ENCODE results near the gene HDAC9.

The HDAC9 gene

GRCh38 chr7:18663321-18663720 is 167.8 kb downstream of the HDAC9 start:
- Histone ChIP-seq H3K4me3 (IDR thresholded peaks at IDR 0.05; ENCODE audit: insufficient read depth, low read depth, low read length) (no peak overlapping the region), H3K4me2 (no peak overlapping the region), H2AFZ (ENCODE audit: low read depth) (no peak overlapping the region), H3K27me3 (ENCODE audit: insufficient read depth, low read depth) (no peaks in the 10 kb centered on the region), H3K4me1 (ENCODE audit: low read depth, poor library complexity, severe bottlenecking) (peaks cover 5% of the 10 kb centered on the region), H3K27ac (no peak overlapping the region), H3K9ac (no peak overlapping the region), H3K79me2 (ENCODE audit: insufficient read depth, low read depth) (no peaks in the 10 kb centered on the region), H3K36me3 (ENCODE audit: insufficient read depth) (no peaks in the 10 kb centered on the region), H4K20me1 (ENCODE audit: insufficient read depth) (no peaks in the 10 kb centered on the region)
- TF ChIP-seq, protein P1, sequence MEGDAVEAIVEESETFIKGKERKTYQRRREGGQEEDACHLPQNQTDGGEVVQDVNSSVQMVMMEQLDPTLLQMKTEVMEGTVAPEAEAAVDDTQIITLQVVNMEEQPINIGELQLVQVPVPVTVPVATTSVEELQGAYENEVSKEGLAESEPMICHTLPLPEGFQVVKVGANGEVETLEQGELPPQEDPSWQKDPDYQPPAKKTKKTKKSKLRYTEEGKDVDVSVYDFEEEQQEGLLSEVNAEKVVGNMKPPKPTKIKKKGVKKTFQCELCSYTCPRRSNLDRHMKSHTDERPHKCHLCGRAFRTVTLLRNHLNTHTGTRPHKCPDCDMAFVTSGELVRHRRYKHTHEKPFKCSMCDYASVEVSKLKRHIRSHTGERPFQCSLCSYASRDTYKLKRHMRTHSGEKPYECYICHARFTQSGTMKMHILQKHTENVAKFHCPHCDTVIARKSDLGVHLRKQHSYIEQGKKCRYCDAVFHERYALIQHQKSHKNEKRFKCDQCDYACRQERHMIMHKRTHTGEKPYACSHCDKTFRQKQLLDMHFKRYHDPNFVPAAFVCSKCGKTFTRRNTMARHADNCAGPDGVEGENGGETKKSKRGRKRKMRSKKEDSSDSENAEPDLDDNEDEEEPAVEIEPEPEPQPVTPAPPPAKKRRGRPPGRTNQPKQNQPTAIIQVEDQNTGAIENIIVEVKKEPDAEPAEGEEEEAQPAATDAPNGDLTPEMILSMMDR (conservative IDR thresholded peaks at IDR 0.05; ENCODE audit: low read depth, low read length) = no peak

DNA sequence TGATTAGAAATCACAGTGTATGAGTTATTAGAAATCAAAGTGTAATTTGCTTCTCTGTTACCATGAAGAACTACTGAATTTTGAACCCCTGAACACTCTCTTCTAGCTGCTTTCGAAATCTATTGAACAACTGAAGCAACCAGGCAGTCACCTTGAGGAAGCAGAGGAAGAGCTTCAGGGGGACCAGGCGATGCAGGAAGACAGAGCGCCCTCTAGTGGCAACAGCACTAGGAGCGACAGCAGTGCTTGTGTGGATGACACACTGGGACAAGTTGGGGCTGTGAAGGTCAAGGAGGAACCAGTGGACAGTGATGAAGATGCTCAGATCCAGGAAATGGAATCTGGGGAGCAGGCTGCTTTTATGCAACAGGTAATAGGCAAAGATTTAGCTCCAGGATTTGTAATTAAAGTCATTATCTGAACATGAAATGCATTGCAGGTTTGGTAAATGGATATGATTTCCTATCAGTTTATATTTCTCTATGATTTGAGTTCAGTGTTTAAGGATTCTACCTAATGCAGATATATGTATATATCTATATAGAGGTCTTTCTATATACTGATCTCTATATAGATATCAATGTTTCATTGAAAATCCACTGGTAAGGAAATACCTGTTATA is 170.7 kb downstream of the HDAC9 start:
- TF ChIP-seq, protein P1 (conservative IDR thresholded peaks at IDR 0.05; ENCODE audit: low read depth, low read length) = peak; percentile 99
- H2AFZ ChIP-seq (ENCODE audit: low read depth) = no peak overlapping the region

DNA sequence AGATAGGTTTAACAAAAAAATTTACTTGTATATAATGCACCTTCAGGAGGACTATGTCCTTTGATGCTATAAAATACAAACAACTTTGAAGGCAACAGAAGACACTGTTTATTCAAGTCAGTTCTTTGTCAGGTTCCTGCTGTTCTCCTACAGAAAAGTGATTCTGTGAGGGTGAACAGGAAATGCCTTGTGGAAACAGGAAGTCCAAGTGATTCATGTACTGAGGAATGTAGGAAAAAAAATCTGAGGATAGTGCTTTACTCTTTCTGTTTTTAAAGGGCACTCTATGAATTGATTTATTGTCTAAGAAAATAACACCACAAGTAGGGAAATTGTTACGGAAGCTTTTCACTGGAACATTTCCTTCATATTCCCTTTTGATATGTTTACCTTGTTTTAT is 171.9 kb downstream of the HDAC9 start:
- Histone ChIP-seq H2AFZ (ENCODE audit: low read depth) (no peak overlapping the region), H3K4me3 (IDR thresholded peaks at IDR 0.05; ENCODE audit: insufficient read depth, low read depth, low read length) (no peak overlapping the region), H3K36me3 (ENCODE audit: insufficient read depth) (no peaks in the 10 kb centered on the region), H3K27me3 (ENCODE audit: insufficient read depth, low read depth) (no peaks in the 10 kb centered on the region), H3K9ac (no peak overlapping the region), H3K4me2 (no peak overlapping the region), H4K20me1 (ENCODE audit: insufficient read depth) (no peaks in the 10 kb centered on the region), H3K27ac (no peak overlapping the region), H3K4me1 (ENCODE audit: low read depth, poor library complexity, severe bottlenecking) (peaks cover 5% of the 10 kb centered on the region), H3K79me2 (ENCODE audit: insufficient read depth, low read depth) (no peaks in the 10 kb centered on the region)
- TF ChIP-seq, protein P1 (conservative IDR thresholded peaks at IDR 0.05; ENCODE audit: low read depth, low read length) = no peak

More for the DNA sequence above, 170.7 kb downstream of the HDAC9 start:
- 0 out of 2 replicates have a peak overlapping the region, but pooled peaks have one; percentile 0 for H3K4me2 ChIP-seq
- peaks cover 5% of the 10 kb centered on the region for H3K4me1 ChIP-seq (ENCODE audit: low read depth, poor library complexity, severe bottlenecking)
- H3K27me3 ChIP-seq (ENCODE audit: insufficient read depth, low read depth) = no peaks in the 10 kb centered on the region
- H3K4me3 ChIP-seq (IDR thresholded peaks at IDR 0.05; ENCODE audit: insufficient read depth, low read depth, low read length) = no peak overlapping the region
- H4K20me1 ChIP-seq (ENCODE audit: insufficient read depth) = no peaks in the 10 kb centered on the region
- no peaks in the 10 kb centered on the region for H3K79me2 ChIP-seq (ENCODE audit: insufficient read depth, low read depth)
- no peak overlapping the region for H3K27ac ChIP-seq
- H3K36me3 ChIP-seq (ENCODE audit: insufficient read depth) = no peaks in the 10 kb centered on the region
- no peak overlapping the region for H3K9ac ChIP-seq

GRCh38 chr7:18671176-18671575 is 175.6 kb downstream of the HDAC9 start:
- H3K27ac ChIP-seq = no peak overlapping the region
- H3K36me3 ChIP-seq (ENCODE audit: insufficient read depth) = no peaks in the 10 kb centered on the region
- no peaks in the 10 kb centered on the region for H4K20me1 ChIP-seq (ENCODE audit: insufficient read depth)
- no peaks in the 10 kb centered on the region for H3K4me1 ChIP-seq (ENCODE audit: low read depth, poor library complexity, severe bottlenecking)
- no peak overlapping the region for H3K4me2 ChIP-seq
- H3K27me3 ChIP-seq (ENCODE audit: insufficient read depth, low read depth) = no peaks in the 10 kb centered on the region
- no peak overlapping the region for H2AFZ ChIP-seq (ENCODE audit: low read depth)
- H3K9ac ChIP-seq = no peak overlapping the region
- no peak overlapping the region for H3K4me3 ChIP-seq (IDR thresholded peaks at IDR 0.05; ENCODE audit: insufficient read depth, low read depth, low read length)
- H3K79me2 ChIP-seq (ENCODE audit: insufficient read depth, low read depth) = no peaks in the 10 kb centered on the region
- TF ChIP-seq, protein P1 (conservative IDR thresholded peaks at IDR 0.05; ENCODE audit: low read depth, low read length) = no peak
